T-helper 1 cell treated with Interleukin-12 subunit alpha and Interleukin-12 subunit beta and Interleukin-4 antibody, amounts not matched to agents 30 ng/mL and 1 ng/mL, for 36 hours (primary cell): ENCODE measurements around the gene GLT8D2. TPM values are rescaled to one million over a fixed set of nuclear protein-coding genes. Genes with fewer than 3 reads are reported as not detected.

Source experiments
- intact Hi-C: fragments of 100-400 bp; cut with micrococcal nuclease; formaldehyde crosslinking; loops from one replicate; pipeline ENCODE4 v1.15.1; 2024
- total RNA-seq: library from RNA; stranded (reverse); gene quantifications from 2 replicates; pipeline ENCODE4 v1.2.3, GENCODE V29; 2022

Gene GLT8D2, protein sequence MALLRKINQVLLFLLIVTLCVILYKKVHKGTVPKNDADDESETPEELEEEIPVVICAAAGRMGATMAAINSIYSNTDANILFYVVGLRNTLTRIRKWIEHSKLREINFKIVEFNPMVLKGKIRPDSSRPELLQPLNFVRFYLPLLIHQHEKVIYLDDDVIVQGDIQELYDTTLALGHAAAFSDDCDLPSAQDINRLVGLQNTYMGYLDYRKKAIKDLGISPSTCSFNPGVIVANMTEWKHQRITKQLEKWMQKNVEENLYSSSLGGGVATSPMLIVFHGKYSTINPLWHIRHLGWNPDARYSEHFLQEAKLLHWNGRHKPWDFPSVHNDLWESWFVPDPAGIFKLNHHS
- 0.12 and 0.24 TPM in 2 replicates for total RNA-seq

DNA sequence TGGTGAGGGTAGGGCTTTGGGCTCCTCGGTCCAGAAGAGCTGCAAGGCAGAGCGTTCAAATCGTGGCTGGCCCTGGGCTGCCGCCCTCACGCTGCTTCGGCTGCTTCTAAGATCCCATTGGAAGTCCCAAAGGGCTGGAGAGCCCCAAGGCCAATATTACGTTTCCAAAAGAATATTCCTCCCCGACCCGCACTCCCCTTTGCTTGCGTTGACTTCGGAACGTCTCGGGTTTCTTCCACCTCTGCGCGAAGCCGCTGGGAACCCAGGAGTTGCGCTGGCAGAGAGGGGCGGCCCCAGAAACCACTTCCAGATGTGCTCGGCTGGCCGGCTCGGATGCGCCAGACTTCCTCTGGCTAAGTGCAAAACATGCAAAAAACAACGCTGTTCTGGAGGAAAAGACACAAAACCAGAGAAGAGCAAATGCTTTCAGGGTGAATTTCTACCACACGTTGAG lies at the start of gene GLT8D2:
GLT8D2 (minus strand) TSS at position 285 of the 454 bp plus-strand sequence. CDS start 30,539 bp downstream, outside the sequence.
- intact Hi-C loops = no loop called here

DNA sequence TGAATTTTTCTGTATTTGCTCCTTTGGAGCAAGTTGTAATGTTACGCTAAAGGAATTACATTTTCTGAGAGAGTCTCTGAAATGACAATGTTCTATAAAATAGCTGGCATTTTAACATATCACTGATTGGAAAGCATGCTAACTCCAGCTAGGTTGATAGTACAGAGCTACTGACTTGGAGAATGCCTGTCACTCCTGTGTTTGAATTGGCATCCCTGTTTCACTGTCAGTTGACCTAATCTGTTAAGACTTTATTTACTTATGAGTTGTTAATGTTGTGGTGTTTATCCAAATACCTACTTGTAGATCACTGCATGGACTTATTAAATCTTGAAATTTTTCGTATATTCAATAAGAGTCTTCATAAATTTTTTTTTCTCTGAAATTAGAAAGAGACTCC lies 48.0 kb upstream of the GLT8D2 start:
- intact Hi-C loops = no loop called here

DNA sequence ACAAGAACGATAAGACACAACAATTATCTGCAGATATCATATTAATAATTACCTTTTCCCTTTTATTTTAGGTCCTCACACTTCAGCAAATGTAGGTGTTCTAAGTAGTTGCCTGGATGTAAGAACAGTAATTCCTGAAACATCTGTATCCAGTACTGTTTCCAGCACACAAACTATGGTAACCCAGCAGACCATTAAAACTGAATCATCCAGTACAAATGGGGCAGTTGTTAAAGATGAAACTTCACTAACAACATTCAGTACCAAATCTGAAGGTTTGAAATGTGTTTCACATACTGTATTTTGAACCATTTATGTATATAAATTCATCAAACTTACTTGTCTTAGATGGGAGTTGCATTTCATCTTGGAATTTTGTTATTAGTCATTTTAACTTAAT lies 45.3 kb upstream of the GLT8D2 start:
- intact Hi-C loops = no loop called here

DNA sequence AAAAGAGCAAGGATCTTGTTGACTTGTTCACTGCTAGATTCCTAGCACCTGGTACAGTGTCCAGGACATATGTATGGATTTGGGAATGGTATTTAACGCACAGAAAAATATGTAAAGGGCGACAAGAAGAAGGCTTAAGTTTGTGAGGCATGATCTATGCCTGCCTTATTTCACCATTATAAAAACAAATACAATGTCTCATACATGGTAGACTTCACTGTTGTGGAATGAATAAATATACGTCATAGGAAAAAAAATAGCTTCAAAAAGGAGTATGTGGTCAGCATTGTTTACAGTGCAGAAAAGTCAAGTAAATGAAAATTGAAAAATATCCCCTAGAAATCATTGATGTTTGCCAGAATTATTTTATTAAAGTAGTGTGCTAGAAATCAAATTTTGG lies 44.3 kb upstream of the GLT8D2 start:
- intact Hi-C loops = no loop called here

DNA sequence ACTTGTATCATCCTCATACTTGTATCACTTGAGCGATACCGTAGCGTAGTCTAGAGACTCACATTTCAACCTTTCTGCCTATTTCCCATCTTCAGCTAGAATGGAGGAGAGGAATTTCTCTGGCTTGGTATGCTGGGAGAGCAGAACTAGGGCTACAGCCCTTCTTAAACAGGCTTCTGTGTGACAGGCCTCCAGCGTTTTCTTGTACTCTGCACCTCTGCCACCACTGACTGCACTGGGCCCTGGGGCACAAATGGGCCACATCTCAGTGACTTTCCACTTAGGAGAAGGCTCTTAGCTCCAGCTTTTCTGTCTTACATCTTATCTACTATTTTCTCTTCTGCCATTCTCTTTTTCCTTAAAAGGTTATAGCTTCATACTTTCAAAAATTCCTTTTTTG lies 41.1 kb upstream of the GLT8D2 start:
- intact Hi-C loops = no loop called here

DNA sequence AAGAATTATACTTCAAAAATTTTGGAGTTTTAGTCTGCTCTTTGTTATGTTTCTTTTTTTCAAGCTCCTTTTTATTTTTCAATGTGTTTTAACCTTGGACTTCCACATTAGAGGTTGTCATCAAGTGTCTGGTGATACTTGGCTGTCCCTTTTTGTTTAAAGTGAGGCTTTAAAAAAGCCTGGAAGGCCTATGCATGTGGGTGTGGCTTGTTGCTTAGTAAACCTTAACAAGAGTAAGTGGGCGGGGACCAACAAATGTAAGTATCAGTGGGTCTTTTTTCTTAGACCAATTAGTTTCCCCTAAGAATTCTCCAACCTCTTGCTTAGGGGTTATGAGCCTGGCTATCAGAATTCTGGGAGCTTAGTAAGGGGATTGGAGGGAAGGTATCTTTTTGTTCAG lies 40.7 kb upstream of the GLT8D2 start:
- intact Hi-C loops = no loop called here

DNA sequence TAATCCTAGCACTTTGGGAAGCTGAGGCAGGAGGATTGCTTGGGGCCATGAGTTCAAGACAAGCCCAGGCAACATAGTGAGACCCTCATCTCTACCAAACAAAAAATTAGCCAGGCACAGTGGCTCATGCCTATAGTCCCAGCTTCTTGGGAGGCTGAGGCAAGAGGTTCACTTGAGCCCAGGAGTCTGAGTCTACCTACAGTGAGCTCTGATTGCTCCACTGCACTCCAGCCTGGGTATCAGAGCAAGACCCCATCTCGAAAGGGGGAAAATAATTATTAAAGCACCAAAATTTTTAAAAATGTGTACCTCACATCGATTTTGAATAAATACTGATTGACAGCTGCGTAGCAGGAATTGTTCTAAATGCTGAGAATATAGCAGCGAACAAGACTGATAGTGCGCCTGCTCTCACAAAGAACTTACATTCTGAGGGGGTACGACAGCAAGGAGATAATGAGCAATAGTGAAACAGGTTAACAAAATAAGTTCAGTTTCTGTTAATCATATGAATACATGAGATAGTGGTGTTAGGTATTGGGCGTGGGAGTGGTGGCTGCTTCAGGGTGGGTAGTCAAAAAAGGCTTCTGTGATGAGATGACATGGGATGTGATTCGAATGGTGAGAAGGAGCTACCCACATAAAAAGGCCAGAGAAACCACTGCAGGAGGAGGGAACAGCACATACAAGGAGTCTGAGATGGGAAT lies 33.9 kb upstream of the GLT8D2 start:
- intact Hi-C loops = no loop called here

DNA sequence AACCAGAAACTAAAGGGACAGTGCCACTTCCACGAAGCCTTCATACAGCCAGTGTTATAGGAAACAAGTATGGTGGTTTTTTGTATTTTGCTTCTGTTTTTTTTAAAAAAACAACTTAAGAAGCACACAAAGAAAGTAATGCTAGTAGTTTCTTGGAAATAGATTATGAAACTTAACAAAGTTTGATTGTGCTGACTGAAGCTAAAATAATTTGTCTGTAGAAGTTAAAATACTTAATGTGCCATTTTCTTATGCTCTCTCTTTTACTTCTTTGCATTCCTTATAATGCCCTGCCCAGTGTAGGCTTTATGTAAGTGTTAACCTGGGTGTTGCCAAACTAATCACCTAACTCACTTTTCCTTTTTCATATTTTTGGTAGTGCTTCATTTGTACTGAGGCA lies 30.8 kb upstream of the GLT8D2 start:
- intact Hi-C loops = no loop called here

DNA sequence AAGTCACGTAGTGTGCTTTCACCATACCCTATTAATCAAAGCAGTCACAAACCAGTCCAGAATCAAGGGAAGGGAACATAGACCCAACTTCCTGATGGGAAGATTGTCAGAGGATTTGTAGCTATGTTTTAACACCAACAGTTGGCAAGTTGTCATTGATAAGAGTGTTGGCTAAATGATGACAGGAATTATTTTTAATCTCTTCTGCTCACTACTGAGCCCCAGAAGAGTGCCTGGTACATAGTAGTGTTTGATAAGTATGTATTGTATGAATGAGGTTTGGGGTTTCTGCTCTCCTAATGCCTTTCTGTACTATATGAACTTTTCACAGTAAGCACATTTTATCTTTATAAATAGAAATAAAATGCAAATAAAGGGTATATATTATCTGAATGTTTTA lies 29.0 kb upstream of the GLT8D2 start:
- intact Hi-C loops = no loop called here

DNA sequence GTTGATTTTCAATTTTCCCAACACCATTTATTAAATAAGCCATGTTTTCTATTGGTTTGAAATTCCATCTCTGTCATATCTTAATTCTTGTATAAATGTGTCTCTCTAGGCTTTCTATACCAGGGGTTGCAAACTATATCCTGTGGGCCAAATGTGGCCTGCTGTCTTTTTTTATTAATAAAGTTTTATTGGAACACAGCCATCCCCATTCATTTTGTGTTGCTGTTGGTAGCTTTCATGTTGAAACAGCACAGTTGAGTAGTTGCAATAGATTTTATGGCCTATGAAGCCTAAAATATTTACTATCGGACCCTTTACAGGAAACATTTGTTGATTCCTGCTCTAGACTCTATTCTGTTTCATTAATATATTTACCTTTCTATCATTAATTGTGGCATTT lies 23.7 kb upstream of the GLT8D2 start:
- intact Hi-C loops = no loop called here

DNA sequence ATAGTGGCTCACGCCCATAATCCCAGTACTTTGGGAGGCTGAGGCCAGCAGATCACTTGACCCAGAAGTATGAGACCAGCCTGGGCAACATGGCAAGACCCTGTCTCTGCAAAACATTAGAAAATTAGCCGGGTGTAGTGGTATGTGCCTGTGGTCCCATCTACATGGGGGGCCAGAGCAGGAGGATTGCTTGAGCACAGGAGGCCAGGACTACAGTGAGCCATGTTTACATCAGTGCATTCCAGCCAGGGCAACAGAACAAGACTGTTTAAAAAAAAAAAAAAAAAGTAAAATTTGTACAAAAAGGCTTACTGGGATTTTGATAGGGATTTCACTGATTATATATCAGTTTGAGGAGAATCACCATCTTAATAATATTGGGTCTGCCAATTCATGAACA lies 22.1 kb upstream of the GLT8D2 start:
- intact Hi-C loops = no loop called here

DNA sequence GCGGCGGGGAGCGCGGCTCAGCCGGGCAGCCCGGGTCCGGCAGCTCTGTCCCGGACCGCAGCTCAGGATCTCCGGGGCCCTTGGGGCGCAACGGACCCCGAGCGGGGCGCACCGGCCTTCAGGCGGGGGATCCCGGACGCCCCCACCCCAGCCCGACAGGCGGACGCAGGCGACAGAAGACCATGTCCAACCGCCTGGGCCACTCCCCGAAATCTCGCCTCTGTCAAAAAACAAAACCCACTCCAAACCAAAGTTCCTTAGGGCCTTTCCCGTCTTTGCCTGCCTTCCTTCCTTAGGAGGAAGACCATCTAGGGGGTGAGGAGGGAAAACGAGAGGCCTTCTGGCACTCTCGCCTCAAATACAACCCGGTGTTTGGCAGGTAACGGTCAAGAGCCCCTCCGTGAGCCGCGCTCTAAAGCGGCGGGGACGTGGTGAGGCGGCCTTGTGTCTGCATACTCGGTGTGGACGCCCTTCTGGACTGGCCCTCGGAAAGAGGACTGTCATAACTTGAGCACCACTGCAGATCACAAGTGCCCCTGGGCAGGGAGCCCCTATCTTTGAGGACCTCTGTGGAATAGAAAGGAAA lies 14.9 kb upstream of the GLT8D2 start:
- intact Hi-C loops = loop anchor here (1.0 to 10.0 kb wide), 10 partner anchors 44 to 1267 kb away; partner anchors contain the start of genes C12orf75, EID3, NFYB and WASHC4

DNA sequence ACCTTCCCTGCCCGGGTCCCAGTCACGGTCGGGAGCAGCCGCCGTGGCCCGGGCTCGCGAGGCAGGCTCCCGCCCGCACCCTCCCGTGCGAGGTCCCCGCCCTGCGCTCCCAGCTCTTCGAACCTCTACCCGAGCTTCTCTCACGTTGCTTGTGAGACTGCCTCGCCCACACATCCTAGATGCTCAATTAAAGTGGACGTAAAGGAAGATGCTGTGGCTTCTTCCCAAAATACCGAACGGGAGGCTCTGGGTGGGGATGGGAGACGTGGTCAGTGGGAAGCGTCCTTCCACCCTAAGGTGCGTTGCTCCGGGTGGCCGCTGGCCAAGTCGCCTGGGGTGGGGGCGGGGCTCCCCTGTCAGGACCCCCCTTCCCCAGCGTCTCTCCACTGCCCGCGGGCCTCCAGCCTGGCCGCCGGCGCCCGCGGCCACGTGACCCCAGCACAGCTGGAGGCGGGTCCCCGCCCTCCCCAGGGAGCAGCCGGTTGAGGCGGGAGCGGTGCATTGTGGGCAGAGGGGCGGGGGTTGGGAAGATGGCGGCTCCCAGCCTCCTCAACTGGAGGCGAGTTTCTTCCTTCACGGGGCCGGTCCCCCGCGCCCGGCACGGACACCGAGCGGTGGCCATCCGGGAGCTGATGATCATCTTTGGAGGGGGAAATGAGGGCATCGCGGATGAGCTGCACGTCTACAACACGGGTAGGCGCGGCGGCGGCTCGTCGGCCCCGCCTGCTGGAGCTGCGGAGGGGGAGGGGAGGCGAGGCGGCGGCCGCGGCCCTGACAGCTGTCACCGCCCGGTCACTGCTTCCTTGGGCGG lies 14.2 kb upstream of the GLT8D2 start, which contains the start of gene HCFC2:
HCFC2 (plus strand) TSS at position 501 of the 811 bp plus-strand sequence; CDS start at position 531, 30 bp downstream.
- intact Hi-C loops = loop anchor here (1.0 to 10.0 kb wide), 10 partner anchors 45 to 1268 kb away; partner anchors contain the start of genes C12orf75, EID3, NFYB and WASHC4

DNA sequence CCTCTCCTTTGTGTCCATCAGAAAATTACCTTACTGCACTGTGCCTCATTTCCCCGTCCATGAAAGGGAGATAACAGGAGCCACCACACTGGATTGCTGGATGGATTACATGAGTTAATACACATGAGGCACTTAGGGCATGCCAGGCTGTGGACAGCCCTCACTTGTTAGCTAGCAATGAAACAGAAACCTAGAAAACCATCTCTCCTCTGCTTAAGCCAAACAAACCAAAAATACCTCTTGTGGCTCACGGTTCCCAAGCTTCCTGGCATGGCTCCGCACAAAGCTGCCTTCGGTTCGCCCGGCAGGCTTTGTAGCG lies 13.7 kb upstream of the GLT8D2 start:
- intact Hi-C loops = loop anchor here (1.0 to 10.0 kb wide), 13 partner anchors 46 to 1269 kb away; partner anchors contain the start of genes C12orf75, EID3, NFYB and NT5DC3

DNA sequence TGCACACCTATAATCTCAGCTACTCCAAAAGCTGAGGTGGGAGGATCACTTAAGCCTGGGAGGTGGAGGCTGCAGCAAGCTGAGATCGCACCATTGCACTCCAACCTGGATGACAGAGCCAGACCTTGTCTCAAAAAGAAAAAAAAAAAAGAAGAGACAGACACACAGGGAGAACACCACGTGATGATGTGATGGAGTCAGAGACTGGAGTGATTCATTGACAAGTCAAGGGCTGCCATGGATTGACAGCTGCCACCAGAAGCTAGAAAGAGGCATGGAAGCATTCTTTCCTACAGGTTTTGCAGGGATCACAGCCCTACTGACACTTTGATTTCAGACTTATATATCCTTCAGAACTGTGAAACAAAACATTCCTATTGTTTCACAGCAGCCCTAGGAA lies 10.8 kb upstream of the GLT8D2 start:
- intact Hi-C loops = loop anchor here (5.0 to 10.0 kb wide), 2 partner anchors 624 to 1272 kb away; partner anchors contain the start of gene C12orf75

DNA sequence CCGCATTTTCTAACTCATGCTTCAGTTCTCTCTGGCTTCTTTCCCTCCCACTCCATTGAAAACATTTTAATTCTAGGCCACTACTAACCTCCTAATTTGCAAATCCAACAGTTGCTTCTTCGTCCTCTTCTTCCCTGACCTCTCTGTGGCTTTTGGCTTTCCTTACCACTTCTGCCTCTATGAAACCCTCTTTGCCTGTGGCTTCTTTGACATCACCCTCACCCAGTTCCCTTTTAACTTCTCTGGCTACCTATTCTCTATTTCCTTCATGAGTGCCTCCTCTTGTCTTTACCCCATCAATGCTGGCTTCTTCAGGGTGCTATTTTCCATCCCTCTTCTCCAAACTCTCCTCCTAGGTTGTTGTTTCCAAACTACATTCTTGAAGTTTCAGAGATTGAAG lies 10.0 kb upstream of the GLT8D2 start:
- intact Hi-C loops = loop anchor here (5.0 to 10.0 kb wide), 2 partner anchors 625 to 1272 kb away; partner anchors contain the start of gene C12orf75

DNA sequence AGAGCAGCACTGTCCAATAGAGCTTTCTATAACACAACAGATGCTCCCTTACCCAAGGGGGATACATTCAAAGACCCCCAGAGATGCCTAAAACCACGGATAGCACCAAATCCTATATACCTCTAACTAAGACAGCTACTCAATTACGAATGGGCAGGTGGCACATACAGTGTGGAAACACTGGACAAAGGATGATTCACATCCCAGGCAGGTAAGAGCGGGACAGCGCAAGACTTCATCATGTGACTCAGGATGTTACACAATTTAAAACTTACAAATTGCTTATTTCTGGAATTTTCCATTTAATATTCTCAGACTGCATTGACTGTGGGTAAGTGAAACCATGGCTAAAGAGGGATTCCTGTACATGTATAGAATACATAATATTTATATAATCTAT lies 8.8 kb upstream of the GLT8D2 start:
- intact Hi-C loops = no loop called here

DNA sequence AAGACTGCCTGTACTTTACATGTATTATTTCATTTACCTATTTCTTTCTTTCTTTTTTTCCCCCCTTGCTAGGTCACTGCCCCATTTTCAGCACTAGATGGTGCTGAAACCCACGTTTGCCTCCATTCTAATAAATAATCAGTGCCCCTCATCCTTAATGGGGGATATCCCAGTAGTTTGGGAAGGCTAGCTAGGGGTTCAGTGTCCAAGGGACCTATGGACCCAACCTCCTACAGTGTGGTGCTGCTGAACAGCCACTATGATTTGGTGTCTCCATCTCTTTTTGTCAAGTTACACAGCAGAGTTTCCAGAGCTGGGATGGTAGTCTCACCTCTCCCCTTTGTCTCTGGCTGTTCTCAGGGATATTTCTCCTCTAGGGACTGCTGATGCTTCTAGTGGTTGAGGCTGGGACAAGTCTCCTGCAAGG lies 7.8 kb upstream of the GLT8D2 start:
- intact Hi-C loops = loop anchor here (1.0 to 2.0 kb wide), 3 partner anchors 52 to 301 kb away; no protein-coding TSS in a partner anchor

DNA sequence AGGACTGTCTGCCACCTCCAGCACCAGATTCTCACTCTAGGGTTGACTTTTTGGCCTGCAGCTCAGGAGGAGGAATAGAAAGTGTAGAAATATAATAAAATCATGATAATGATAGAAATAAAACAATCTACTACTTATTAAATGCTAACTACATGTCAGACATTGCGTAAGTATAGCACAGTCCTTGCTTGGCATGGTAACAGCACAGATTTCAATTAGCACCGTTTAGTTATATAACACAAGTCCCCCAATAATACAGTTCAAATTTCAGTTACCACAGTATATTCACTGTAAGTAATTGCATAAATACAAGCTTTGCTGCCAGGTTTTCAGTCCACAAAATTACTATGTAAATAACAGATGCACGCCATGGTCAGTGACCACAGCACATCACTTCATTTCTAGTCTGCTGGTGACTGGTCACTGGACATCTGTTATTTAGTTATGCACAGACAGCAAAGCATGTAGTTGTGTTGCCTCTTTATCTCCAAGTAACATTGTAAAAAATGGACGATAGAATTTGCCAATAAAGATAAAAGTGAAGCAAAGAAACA lies 6.5 kb upstream of the GLT8D2 start:
- intact Hi-C loops = loop anchor here (2.0 kb wide), 1 partner anchor 178 kb away; no protein-coding TSS in a partner anchor

DNA sequence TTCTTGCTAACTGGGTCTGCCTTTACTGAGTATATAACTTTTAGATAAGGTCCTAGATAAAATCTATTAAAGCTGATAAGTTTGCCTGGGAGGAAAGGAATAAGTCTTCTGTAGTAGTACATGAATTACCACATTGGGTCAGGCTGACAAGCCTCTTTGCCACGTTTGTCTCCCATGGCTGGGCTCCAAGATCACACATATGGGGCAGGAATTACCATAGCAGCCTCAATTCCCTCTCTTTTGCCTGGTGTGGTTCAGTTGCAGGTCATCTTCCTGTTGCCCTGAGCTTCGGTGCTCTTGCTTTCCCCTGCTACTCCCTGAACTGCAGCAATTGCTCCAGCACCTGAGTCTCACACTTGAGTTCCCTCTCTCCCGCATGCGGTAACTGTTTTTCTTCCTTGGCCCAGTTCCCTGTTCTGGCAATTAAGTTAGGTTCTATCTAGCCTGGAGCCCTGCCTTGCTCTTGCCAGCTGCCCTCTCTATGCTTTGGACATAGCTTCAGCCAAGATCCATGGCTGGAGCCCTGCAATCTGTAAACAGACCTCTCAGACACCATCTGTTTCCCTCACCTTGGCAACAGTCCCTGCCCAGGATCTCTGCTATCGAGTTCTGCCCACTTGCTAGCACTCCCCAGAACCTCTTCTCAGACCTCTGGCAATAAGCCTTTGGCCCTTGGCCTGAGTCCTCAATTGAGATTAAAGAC lies 5.8 kb upstream of the GLT8D2 start:
- intact Hi-C loops = loop anchor here (2.0 kb wide), 1 partner anchor 177 kb away; no protein-coding TSS in a partner anchor
